ENCODE results near the gene CBX4. TPM values are rescaled to one million over a fixed set of nuclear protein-coding genes. Genes with fewer than 3 reads are reported as not detected.

CBX4 gene
- total and polyA plus RNA-seq, 2 of the 13 experiments (the other 11 are each of a cell fraction or from before 2014, with no cell fraction given) = 25.8 to 50.8 TPM

GRCh38 chr17:79811011-79811867 is 28.0 kb downstream of the CBX4 start (continued):
- TF ChIP-seq TFE3 (CRISPR knock-in tag; IDR thresholded peaks at IDR 0.05) = 0 out of 2 replicates have a peak, but pooled peaks have one; percentile 26
- TF ChIP-seq, protein P1, sequence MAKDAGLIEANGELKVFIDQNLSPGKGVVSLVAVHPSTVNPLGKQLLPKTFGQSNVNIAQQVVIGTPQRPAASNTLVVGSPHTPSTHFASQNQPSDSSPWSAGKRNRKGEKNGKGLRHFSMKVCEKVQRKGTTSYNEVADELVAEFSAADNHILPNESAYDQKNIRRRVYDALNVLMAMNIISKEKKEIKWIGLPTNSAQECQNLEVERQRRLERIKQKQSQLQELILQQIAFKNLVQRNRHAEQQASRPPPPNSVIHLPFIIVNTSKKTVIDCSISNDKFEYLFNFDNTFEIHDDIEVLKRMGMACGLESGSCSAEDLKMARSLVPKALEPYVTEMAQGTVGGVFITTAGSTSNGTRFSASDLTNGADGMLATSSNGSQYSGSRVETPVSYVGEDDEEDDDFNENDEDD (CRISPR knock-in tag; IDR thresholded peaks at IDR 0.05; ENCODE audit: borderline replicate concordance) = peak; percentile 47; the same call in 1 of the 2 replicates
- TF ChIP-seq ZNF724P (CRISPR knock-in tag; IDR thresholded peaks at IDR 0.05; ENCODE audit: borderline replicate concordance) = 0 out of 2 replicates have a peak, but pooled peaks have one; percentile 77
- peak; percentile 81; the same call in 1 of the 2 replicates for TF ChIP-seq ZSCAN21 (CRISPR knock-in tag; IDR thresholded peaks at IDR 0.05; ENCODE audit: borderline replicate concordance)
- TF ChIP-seq SP1 (IDR thresholded peaks at IDR 0.05) = no peak
- TF ChIP-seq SP1 (CRISPR knock-in tag; IDR thresholded peaks at IDR 0.05) = peak; percentile 61; the same call in 1 of the 2 replicates
- TF ChIP-seq, protein P2, sequence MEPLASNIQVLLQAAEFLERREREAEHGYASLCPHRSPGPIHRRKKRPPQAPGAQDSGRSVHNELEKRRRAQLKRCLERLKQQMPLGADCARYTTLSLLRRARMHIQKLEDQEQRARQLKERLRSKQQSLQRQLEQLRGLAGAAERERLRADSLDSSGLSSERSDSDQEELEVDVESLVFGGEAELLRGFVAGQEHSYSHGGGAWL (CRISPR knock-in tag; IDR thresholded peaks at IDR 0.05) = peak; percentile 84; the same call in 1 of the 2 replicates
- TF ChIP-seq JUNB (CRISPR knock-in tag; IDR thresholded peaks at IDR 0.05; ENCODE audit: borderline replicate concordance) = no peak
- TF ChIP-seq ZKSCAN8 (CRISPR knock-in tag; IDR thresholded peaks at IDR 0.05; ENCODE audit: borderline replicate concordance) = no peak
- no peak for TF ChIP-seq ZNF576 (CRISPR knock-in tag; IDR thresholded peaks at IDR 0.05)
- no peak for TF ChIP-seq ISX (CRISPR knock-in tag; conservative IDR thresholded peaks at IDR 0.05)
- TF ChIP-seq ZNF563 (CRISPR knock-in tag; IDR thresholded peaks at IDR 0.05) = peak; percentile 71; the same call in 1 of the 2 replicates
- TF ChIP-seq GATA4 (IDR thresholded peaks at IDR 0.05; ENCODE audit: borderline replicate concordance, low read depth) = no peak
- no peak for TF ChIP-seq RFXANK (CRISPR knock-in tag; IDR thresholded peaks at IDR 0.05)
- TF ChIP-seq, protein P3, sequence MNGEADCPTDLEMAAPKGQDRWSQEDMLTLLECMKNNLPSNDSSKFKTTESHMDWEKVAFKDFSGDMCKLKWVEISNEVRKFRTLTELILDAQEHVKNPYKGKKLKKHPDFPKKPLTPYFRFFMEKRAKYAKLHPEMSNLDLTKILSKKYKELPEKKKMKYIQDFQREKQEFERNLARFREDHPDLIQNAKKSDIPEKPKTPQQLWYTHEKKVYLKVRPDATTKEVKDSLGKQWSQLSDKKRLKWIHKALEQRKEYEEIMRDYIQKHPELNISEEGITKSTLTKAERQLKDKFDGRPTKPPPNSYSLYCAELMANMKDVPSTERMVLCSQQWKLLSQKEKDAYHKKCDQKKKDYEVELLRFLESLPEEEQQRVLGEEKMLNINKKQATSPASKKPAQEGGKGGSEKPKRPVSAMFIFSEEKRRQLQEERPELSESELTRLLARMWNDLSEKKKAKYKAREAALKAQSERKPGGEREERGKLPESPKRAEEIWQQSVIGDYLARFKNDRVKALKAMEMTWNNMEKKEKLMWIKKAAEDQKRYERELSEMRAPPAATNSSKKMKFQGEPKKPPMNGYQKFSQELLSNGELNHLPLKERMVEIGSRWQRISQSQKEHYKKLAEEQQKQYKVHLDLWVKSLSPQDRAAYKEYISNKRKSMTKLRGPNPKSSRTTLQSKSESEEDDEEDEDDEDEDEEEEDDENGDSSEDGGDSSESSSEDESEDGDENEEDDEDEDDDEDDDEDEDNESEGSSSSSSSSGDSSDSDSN (CRISPR knock-in tag; IDR thresholded peaks at IDR 0.05) = peak; percentile 78
- TF ChIP-seq JUND (CRISPR knock-in tag; IDR thresholded peaks at IDR 0.05) = no peak
- no peak for TF ChIP-seq HDAC6 (IDR thresholded peaks at IDR 0.05; ENCODE audit: low read depth, low read length)
- TF ChIP-seq NCOA2 (CRISPR knock-in tag; IDR thresholded peaks at IDR 0.05) = 0 out of 2 replicates have a peak, but pooled peaks have one; percentile 26
- TF ChIP-seq SYNCRIP (IDR thresholded peaks at IDR 0.05; ENCODE audit: insufficient read depth, low read depth, low read length) = no peak
- TF ChIP-seq YEATS2 (CRISPR knock-in tag; IDR thresholded peaks at IDR 0.05; ENCODE audit: borderline replicate concordance) = no peak
- TF ChIP-seq ZFP37 (CRISPR knock-in tag; IDR thresholded peaks at IDR 0.05; ENCODE audit: borderline replicate concordance) = no peak
- 0 out of 2 replicates have a peak, but pooled peaks have one; percentile 47 for TF ChIP-seq SCMH1 (CRISPR knock-in tag; IDR thresholded peaks at IDR 0.05; ENCODE audit: borderline replicate concordance)
